Uterus (tissue), 4 donors: Measurements from ENCODE around the gene SATB2. TPM values are rescaled to one million over a fixed set of nuclear protein-coding genes. Genes with fewer than 3 reads are reported as not detected.

ENCODE experiments used
- DNase-seq, 2 donors: peaks; one replicate each; pipeline ENCODE4 v3.0.0-alpha.2; 2019 to 2020
- H3K27ac ChIP-seq, 2 donors: fragments of 200-600 bp; sonication (generic); 1 replicate in 1 of 2; 2 replicates in 1 of 2; pipeline ENCODE4 v1.5.1; 2016 to 2018
- H3K27me3 ChIP-seq, 2 donors: fragments of 200-600 bp; sonication (generic); one replicate each; pipeline ENCODE4 v1.5.1; 2018 to 2019; ENCODE audit warnings: control low read depth in 1 of 2
- H3K36me3 ChIP-seq, 2 donors: fragments of 200-600 bp; sonication (generic); one replicate each; pipeline ENCODE4 v1.5.1; 2019; ENCODE audit warnings: control low read depth in 1 of 2
- H3K4me1 ChIP-seq, 2 donors: fragments of 200-600 bp; sonication (generic); one replicate each; pipeline ENCODE4 v1.5.1; 2018 to 2019; ENCODE audit warnings: control low read depth in 1 of 2
- H3K4me3 ChIP-seq, 2 donors: fragments of 200-600 bp; sonication (generic); 1 replicate in 1 of 2; 2 replicates in 1 of 2; pipeline ENCODE4 v1.5.1; 2018 to 2019; ENCODE audit warnings: mild to moderate bottlenecking in 1 of 2
- H3K9me3 ChIP-seq, 2 donors: fragments of 200-600 bp; sonication (generic); one replicate each; pipeline ENCODE4 v1.5.1; 2019; ENCODE audit warnings: control low read depth in 1 of 2
- CTCF ChIP-seq, 4 experiments: fragments of 200-600 bp in 2 of 4; fragments of 450-650 bp in 2 of 4; sonication (generic) in 2 of 4; IDR thresholded peaks; one replicate each; pipeline ENCODE4 v1.5.1; 2016 to 2019; ENCODE audit warnings: antibody characterized with exemption in 4 of 4, mild to moderate bottlenecking in 2 of 4, moderate library complexity in 1 of 4
- POLR2A ChIP-seq, 2 donors: fragments of 450-650 bp; IDR thresholded peaks; one replicate each; pipeline ENCODE4 v1.6.1; 2016; ENCODE audit warnings: antibody characterized with exemption in 2 of 2, mild to moderate bottlenecking in 1 of 2, moderate library complexity in 1 of 2
- intact Hi-C: fragments of 100-400 bp; cut with DNase I; formaldehyde crosslinking; loops from one replicate; pipeline ENCODE4 v1.15.1; 2023; ENCODE audit warnings: low total_unique reads
- total RNA-seq, 4 donors: library from RNA; depleted of rRNA in 3 of 4; stranded (reverse); fragments of >200 nt in 3 of 4; gene quantifications; one replicate each; pipeline versions ENCODE4 v1.1.0 to v1.2.4, GENCODE V29; 2014 to 2023
- donor health status: DM: yes; HTN: yes; CAD: no.

SATB2 gene
- total RNA-seq, 4 donors from 2014 or later, result 1.0 to 8.8 (median 5.0) TPM

GRCh38 chr2:199258291-199258690 is 199.4 kb downstream of the SATB2 start:
- Histone ChIP-seq H3K27ac (no peak overlapping the region), H3K36me3 (no peaks in the 10 kb centered on the region), H3K27me3 (no peaks in the 10 kb centered on the region), H3K9me3 (no peaks in the 10 kb centered on the region), H3K4me3 (no peak overlapping the region), H3K4me1 (no peaks in the 10 kb centered on the region)
- no peak for TF ChIP-seq POLR2A (IDR thresholded peaks at IDR 0.05)
- TF ChIP-seq CTCF (IDR thresholded peaks at IDR 0.05), result no peak
- intact Hi-C loops, result no loop called here
- DNase-seq, result no peak

GRCh38 chr2:199257261-199258224 is 200.2 kb downstream of the SATB2 start:
- H3K4me1 ChIP-seq, result no peaks in the 10 kb centered on the region
- no peaks in the 10 kb centered on the region for H3K9me3 ChIP-seq
- H3K27ac ChIP-seq, result no peak overlapping the region
- no peaks in the 10 kb centered on the region for H3K27me3 ChIP-seq
- TF ChIP-seq POLR2A (IDR thresholded peaks at IDR 0.05), result no peak
- TF ChIP-seq CTCF (IDR thresholded peaks at IDR 0.05), result no peak
- no peak overlapping the region for H3K4me3 ChIP-seq
- DNase-seq, result no peak
- no peaks in the 10 kb centered on the region for H3K36me3 ChIP-seq
- intact Hi-C loops, result no loop called here

- H3K36me3 ChIP-seq, result no peaks in the 10 kb centered on the region
- intact Hi-C loops, result no loop called here
- H3K9me3 ChIP-seq, result no peaks in the 10 kb centered on the region
- H3K27ac ChIP-seq, result no peak overlapping the region
- no peaks in the 10 kb centered on the region for H3K27me3 ChIP-seq
- DNase-seq, result no peak
- TF ChIP-seq CTCF (IDR thresholded peaks at IDR 0.05), result no peak
- TF ChIP-seq POLR2A (IDR thresholded peaks at IDR 0.05), result no peak
- H3K4me3 ChIP-seq, result no peak overlapping the region
- no peaks in the 10 kb centered on the region for H3K4me1 ChIP-seq
Observed at GRCh38 chr2:199230091-199230490, 227.6 kb downstream of the SATB2 start.

- DNase-seq, result no peak
- H3K27ac ChIP-seq, result no peak overlapping the region
- no peaks in the 10 kb centered on the region for H3K4me1 ChIP-seq
- TF ChIP-seq POLR2A (IDR thresholded peaks at IDR 0.05) (no peak), CTCF (IDR thresholded peaks at IDR 0.05) (no peak)
- no peak overlapping the region for H3K4me3 ChIP-seq
- H3K36me3 ChIP-seq, result no peaks in the 10 kb centered on the region
- no peaks in the 10 kb centered on the region for H3K27me3 ChIP-seq
- intact Hi-C loops, result no loop called here
- H3K9me3 ChIP-seq, result no peaks in the 10 kb centered on the region
Observed at GRCh38 chr2:199228887-199229819, 228.6 kb downstream of the SATB2 start.
